HG03139 (cell line): Measurements from ENCODE around the gene CUL2.
"Not testable (repeated sequence)": the region's sequence is repeated elsewhere in the genome, so short reads cannot be mapped to it uniquely, and the experiment has no call there.

Source experiments
- ATAC-seq: cut with Tn5 transposase; IDR thresholded peaks from one replicate; pipeline ENCODE4 v1.9.1; 2021; ENCODE audit not compliant: unreplicated experiment

CUL2 gene

DNA sequence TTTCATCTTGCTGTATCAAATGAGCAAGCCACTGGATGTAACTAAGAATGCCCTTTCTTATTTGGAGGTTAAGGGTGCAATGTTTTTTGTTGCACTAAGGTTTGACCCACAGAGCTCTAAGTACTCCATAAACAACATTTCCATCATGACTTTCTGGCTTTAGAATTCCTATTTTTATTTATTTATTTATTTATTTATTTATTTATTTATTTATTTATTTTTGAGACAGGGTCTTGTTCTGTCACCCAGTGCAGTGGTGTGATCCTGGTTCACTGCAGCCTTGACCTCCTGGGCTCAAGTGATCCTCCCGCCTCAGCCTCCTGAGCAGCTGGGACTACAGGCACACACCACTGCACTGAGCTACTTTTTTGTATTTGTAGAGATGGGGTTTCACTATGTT is 9.9 kb downstream of the CUL2 start:
- ATAC-seq = not testable (repeated sequence)

DNA sequence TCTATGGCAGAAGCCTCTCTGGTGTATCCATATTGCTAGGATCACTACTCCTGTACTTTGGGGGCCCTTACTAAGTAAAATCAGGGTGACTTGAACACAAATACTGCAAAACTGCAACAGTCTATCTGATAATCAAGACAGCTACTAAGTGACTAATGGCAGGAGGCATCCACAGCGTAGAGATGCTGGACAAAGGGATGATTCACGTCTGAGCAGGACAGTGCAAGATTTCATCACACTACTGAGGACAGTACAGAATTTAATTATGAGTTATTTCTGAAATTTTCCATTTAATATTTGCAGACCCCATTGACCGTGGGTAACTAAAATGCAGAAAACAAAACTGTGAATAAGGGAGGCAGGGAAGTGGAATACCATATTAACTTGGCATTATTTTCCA is 10.4 kb downstream of the CUL2 start:
- ATAC-seq = no peak

DNA sequence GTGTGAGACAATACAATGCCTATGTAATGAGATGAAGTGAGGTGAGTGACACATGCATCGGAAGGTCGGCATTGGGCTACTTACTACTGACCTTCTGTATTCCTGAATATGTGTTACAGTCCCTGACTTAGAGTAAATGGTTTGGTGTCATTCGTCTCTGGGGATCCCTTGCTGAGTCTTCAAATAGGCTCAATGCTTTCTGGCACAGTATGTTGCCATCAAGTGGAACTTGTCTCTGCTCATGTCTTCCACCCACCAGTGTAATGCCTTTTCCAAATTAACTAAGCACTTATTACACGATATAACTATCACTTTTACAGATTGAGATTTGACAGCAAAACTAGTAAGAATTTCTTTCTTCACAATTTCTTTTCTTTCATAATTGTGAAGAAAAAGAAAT is 10.9 kb downstream of the CUL2 start:
- no peak for ATAC-seq

DNA sequence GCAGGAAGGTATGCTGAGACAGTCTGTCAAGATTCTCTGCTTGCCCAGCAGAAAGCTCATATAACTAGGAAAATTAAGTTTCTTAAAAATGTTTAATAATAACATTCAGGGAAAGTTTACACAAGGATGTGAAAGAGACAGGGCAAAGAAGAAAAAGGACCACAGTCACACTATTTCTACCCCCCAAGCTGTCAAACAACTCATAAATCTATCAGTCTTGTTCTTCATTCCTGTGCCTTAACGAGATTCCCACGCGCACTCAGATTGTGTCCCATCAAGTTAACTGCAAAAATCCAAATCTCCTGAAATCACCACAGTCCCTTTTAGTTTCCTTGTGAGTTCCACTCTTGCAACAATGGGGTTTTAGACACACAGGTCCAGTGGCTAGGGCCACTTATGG is 14.9 kb downstream of the CUL2 start:
- no peak for ATAC-seq

DNA sequence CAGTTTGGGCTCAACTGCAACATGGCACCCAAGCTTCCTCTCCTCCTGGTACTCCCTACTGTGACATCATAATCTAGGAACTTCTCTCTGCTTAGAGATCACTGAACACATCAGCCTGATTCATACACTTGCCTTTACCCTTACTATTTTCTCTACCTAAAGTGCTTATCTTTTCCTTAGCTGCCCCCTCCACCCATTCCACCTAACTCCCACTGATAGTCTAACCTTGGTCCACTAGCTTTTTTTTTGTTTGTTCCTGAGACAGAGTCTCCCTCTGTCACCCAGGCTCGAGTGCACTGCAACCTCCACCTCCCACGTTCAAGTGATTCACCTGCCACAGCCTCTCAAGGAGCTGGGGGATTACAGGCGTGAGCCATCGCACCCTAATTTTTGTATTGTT is 15.9 kb downstream of the CUL2 start:
- ATAC-seq = no peak

DNA sequence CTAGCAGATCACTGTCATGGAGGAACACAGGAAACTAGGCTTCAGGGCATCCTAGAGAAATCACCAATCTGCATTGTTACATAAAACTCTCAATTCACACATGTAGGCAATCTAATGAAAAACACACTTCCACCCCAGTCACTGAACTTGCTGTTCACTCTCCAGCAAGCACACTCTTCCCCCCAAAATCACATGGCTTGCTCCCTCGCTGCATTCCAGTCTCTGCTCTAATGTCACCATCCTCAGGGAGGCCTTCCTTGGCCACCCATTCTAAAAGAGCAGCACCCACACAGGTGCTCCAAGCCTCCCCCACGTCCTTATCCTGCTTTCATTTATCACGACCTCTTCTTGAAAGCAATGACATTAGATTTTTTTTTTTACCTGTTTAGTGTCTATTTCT is 19.6 kb downstream of the CUL2 start:
- ATAC-seq = no peak

DNA sequence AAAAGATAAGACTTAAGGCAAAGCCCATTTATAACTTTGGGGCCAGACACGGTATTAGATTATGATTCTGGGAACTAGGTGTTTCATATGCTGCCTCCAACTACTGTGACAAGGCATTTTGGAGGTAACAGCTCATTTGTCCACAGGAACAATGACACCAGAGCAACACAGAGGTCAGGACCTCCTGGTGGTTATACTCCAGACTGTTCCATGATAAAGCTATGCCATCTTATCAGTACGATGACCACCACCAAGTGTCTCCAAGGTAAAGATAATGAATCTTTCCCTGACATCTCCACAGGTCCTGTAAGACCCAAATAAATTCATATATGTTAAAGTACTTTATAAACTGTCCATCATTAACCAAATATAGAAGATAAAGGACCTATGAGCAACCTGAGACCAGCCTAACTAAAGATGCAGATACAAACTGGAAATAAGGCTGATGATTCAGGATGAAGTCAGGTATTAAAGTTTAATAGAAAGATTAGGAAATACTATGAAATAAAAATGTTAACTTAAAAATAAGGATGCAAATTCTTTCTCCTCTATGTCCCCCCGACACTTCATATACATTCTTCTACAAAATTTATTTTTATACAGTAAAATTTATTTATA is 26.2 kb downstream of the CUL2 start:
- no peak for ATAC-seq

DNA sequence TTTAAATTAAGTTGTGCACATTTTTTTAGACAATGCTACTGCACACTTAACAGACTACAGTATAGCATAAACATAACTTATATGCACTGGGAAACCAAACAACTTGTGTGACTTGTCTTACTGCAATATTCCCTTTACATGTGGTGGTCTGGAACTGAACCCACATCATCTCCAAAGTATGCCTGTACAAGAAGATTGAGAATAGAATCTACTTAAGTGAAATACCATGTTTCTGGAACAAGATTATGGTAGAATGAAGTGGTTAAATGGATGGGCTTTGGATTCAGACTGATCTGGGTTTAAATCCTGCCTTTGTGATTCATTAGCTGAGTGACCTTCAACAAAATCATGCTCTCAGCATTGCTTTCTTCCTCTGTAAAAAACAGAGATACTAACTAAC is 30.7 kb downstream of the CUL2 start:
- no peak for ATAC-seq

DNA sequence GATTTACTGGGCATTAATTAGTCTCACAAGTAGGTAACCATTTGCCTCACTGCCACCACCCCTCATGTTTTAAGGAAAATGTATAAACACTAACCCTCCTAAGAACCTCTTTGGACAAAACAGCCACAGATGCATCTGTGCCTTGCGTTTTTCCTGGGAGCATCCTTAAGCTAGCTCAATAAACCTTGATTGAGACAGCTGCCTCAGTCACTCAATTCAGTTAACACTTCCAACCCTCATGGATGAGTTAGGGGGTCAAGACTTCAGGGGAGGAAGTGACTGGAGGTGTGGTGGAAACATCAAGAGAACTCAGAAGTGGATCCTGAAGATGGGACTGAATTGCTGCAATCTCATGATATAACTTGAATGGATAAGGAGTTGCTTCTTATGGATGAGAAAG is 31.5 kb downstream of the CUL2 start:
- ATAC-seq = no peak

DNA sequence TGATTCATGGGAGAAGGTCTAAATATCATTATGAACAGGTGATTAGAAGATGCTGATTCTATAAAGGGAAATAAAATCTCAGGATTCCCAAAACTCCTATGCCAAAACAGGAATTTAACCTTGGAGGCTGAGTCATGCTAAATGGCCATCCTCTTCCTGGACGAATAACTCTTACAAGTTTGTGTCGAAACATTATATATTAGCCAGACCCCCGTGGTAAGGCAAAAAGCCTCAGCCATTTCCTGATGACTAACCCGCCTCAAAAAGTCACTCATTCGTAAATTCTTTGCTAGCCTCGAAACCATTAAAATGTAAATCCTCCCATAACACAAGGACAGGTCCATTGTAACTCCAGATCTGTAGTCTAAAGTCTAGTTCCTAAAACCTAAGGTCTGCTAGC is 32.0 kb downstream of the CUL2 start:
- peak; percentile 74 for ATAC-seq

DNA sequence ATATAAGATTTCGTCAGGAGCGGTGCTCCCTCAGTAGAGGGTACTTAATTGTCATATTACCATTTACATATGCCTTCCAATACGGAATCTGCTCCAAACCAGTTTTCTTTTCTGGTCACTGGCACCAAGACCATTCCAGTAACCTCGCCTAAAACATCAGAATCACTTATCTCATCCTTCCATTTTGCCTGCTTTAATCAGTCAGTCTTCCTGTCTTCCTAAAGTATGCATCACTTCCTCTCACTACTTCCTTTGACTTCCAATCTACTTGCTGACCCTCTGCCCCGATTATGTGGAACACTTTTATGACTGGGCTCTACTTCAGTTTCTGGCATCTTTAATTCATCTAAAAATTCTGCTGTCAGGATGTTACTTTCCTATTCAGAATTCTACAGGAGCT is 33.5 kb downstream of the CUL2 start:
- ATAC-seq = no peak

DNA sequence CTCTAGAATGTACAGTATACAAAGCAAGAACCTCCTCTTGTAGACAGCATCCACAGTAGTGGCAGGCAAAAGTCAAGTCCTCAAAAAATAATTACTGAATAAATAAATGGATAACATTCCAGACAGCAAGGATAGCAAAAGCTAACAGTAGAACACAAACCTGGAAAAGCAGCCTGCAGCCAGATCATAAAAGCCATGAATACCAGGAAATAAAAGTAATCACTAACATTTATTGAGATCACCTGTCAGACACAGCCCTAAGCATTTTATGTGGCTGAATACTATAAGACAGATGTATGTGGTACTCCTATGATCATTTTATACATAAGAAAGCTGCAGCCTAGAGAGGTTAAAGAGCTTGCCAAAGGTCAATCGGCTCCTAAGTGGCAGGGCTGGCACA is 34.0 kb downstream of the CUL2 start:
- ATAC-seq = no peak

DNA sequence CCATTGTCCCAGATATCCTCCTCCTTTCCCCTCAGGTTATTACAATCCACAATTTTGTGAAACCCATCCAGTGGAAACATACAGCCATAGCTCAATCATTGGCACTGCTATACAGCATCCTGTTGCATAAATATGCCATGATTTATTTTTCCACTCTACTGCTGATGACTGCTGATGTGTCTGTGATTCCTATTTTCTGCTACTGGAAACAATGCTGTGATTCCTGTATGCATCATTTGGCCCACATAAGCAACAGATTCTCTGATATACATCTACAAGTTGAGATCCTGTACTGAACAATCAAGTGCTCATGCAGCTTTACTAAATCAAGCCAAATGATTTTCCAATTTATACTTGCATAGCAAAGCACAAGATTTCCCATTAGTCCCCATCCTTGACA is 39.6 kb downstream of the CUL2 start:
- ATAC-seq = no peak

DNA sequence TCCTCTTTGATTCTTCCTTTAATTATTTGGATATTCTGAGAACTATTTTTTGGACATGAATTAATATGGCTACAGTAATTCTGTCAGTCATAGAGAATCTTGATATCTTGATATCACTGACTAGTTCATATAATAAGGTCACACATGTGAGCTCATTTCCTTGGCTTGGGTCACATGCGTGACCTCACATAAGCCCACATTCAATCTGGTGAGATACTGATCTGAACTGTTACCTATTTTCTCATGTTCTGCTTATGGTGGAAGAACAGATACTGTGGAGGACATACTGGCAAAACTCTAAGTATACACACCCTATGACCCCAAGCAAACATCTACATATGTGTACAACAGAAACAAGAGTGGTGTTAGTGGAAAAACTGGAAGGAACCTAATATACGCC is 44.1 kb downstream of the CUL2 start:
- ATAC-seq = no peak

DNA sequence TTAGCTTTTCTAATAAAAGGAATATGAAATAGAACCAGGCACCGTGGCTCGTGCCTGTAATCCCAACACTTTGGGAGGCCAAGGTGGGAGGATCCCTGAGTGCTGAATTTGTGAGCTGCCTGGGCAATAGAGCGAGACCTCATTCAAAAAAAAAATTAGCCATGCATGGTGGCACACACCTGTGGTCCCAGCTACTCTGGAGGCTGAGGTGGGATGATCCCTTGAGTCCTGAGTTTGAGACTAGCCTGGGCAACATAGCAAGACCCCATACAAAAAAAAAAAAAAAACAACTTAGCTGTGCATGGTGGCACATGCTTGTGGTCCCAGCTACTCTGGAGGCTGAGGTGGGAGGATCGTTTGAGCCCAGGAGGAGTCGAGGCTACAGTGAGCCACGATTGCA is 44.9 kb downstream of the CUL2 start:
- ATAC-seq = not testable (repeated sequence)

DNA sequence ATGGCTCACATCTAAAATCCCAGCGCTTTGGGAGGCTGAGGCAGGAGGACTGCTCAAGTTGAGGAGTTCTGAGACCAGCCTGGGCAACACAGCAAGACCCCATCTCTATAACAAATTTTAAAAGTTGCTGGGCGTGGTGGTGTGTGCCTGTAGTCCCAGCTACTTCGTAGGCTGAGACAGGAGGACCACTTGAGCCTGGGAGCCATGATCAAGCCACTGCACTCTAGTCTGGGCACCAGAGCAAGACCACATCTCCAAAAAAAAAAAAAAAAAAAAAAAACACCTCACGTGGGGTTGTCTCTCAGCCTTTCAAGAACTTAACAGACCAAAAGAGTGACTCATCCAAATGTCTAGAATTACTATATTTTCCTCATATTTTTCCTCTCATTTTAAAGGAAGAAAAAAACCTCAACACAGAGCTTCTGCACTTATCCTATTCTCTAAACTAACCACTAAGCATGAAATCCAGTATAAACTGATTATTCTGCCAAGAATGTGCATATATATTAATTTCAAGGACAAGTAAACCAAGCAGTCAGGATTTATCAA is 46.3 kb downstream of the CUL2 start:
- no peak for ATAC-seq

DNA sequence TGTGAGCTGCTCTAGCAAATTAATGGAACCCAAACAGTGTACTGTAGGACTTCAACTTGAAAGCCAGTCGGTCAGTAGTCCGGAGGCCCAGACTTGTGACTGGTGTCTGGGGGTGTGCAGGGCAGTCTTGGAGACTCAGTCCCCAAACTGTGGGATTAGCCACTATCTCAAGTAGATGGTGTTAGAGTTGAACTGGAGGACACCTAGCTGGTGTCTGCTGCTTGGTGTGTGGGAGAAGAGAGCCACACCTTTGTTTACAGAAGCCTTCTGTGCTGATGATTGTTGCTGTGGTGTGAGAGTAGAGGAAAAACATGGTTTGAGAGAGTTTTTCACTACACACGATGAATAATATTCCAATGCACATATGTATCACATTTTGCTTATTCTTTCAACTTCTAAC is 47.4 kb downstream of the CUL2 start:
- ATAC-seq = no peak

DNA sequence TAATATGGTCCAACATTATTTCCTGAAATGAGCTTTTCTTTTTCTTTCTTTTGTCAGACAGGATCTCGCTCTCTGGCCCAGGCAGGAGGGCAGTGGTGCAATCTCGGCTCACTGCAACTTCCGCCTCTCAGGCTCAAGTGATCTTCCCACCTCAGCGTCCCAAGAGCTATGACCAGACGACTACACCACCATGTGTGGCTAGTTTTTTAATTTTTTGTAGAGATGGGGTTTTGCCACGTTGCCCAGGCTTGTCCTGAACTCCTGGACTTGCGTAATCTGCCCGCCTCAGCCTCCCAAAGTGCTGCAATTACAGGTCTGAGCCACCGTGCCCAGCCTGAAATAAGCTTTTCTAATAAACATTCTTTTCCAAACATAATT is 48.6 kb downstream of the CUL2 start:
- no peak for ATAC-seq

DNA sequence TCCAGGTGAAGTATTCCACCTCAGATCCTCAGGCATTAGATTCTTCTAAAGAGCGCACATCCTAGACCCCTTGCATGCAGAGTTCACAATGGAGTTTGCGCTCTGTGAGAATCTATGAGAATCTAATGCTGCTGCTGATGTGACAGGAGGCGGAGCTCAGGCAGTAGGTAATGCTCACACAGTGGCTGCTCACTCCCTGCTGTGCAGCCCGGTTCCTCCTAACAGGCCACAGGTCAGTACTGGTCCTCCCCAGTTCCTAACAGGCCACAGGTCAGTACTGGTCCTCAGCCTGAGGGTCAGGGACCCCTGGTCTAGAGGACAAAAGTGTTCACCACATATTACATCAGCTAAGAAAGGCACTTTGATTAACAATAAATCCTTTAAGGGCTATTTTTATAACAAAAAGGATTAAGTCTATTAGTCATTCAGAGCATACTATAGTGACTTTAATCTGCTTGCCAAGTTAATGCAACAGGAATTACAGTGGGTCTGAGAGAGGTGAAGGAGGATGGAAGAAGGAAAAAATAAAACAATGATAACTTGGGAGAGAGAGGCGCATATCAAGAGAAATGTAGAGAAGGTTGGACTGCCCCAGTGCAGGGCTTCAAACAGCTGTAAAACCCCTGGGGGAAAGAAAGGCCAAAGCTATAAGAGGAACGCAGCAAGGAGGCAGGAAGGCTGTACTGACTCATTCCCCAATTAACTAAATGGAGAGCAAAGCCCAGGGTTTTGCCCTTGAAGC is 49.2 kb downstream of the CUL2 start:
- ATAC-seq = no peak

DNA sequence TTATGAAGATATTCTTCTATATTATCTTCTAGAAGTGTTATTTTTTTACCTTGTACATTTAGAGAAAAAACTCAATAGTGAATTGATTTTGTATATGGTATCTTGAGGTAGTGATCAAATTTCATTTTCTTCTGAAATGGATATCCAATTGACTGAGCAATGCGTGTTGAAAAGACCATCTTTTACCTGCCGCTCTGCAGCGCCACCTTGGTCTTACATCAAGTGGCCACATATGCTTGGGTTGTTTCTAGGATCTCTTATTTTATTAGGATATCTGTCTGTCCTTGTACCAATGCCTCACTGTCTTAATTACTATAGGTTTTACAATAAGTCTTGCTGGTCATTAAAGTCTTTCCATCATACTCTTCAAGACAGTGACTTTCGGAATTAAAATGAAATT is 53.0 kb downstream of the CUL2 start:
- no peak for ATAC-seq

DNA sequence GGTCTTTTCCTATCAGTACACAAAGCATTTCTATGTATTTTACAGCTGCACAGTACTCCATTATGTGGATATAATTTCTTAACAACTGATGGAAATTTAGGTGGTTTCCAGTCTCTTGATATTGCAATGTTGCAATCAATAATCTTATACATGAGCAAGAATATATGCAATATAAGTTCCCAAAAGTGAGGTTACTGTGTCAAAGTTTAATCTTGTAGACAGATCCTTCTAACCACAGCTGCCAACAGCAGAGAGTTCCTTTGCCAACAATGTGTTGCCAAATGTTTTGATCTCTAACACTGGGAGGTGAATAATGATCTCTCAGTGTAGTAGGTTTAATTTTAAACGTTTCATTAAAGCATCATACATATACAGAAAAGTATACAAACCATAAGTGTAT is 54.5 kb downstream of the CUL2 start:
- ATAC-seq = no peak

DNA sequence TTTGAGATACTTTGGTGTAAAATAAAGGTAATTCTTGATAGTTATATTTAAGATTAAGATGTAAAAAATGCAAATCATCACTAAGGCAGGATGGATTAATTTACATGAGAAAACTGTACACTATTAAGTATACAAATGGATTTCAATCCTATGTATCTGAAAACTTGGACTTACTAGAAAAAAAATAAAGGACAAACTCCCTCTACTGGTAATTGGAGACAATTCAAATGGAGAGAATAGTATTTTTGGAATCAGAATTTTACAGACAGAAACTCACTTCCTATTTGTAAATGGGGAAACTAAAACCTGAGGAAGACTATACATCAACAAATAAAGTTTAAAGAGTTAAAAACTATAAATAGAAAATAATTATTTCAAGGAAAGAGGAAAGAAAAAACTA is 62.6 kb downstream of the CUL2 start:
- no peak for ATAC-seq

DNA sequence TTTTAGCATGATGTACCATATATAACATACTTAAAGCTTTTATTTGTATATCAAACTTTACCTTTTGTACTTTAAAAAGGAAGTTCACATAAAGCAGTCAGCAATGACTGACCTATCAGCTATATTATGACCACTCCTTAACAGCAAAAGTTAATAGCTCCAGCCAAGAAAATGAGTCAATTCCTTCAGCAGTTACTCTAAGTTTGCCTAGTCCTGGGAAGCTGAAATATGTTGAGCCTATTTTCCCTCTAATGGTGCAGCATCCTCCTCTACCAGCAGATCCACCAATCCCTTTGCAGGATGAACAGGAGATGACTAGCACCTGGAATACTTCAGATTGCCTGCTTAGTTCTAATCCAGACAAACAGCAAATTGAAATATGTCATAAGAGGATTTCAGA is 64.2 kb downstream of the CUL2 start:
- ATAC-seq = no peak
